ENCODE results near the gene MAP3K10.

Gene MAP3K10

DNA sequence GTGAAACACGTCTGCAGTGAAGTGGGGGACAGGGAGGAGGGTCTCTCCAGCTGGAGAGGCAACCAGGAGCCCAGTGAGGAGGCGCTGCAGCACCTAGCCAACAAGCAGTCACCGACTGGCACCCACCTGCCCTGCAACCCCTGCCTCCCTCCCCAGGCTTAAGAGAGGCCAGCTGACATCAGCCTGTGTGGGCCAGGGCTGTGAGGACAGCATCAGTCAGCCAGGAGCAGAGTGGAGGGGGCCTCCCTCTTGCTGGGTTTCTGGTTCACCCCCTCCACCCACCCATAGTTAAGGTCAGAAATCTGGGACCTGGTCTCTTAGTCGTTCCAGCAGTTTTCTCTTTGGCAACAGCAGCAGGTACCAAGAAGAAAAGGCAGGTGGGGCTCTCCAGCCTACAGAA is 60.8 kb downstream of the MAP3K10 start:
- no peak for DNase-seq

- no peak for DNase-seq
These were observed 61.2 kb downstream of the MAP3K10 start for GRCh38 chr19:40252395-40252794.

- no peak for DNase-seq
These were observed 62.4 kb downstream of the MAP3K10 start for GRCh38 chr19:40253611-40254092.

- no peak for DNase-seq
These were observed 63.6 kb downstream of the MAP3K10 start for GRCh38 chr19:40254714-40255418.

DNA sequence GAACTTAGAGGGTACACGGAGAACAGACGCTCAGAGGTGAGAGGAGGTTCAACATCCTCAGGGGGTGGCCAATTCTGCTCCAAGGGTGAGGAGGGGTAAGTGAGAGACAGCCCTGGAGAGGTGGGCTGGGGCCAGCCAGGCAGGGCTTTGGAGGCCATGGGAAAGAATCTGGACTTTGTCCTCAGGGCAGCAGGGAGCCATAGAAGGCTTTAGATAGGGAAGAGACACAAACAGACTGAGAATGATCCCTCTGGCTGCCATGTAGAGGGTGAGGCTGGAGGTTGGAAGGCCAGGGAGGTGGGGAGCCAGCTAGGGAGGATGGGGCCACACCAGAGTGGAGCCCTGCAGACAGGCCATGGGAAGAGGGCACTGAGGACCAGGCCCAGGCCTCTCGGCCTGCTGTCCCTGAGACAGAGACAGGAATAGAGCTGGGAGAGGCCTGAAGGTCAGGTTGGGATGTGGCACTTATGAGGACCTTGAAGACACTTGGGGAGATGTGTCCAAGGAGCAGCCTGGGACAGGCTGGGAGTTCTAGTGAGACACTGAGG is 64.5 kb downstream of the MAP3K10 start:
- no peak for DNase-seq

DNA sequence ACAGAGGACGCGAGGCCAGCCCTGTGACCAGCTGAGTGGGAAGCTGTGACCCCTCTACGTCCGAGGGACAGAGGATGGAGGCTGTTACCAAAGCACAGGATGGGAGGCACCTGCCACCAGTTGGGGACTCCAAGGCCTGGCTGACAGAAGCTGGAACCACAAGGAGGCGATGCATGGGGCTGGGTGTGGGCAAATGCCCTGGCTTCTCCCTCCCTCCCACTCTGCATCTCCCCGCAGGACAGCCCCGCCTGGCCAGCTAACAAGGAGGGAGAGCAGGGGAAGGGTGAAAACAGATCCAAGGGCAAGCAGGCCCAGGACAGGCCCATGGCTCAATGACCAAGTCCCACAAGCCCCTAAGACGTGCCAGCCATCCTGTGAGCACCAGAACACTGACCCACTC is 65.3 kb downstream of the MAP3K10 start:
- DNase-seq: no peak

DNA sequence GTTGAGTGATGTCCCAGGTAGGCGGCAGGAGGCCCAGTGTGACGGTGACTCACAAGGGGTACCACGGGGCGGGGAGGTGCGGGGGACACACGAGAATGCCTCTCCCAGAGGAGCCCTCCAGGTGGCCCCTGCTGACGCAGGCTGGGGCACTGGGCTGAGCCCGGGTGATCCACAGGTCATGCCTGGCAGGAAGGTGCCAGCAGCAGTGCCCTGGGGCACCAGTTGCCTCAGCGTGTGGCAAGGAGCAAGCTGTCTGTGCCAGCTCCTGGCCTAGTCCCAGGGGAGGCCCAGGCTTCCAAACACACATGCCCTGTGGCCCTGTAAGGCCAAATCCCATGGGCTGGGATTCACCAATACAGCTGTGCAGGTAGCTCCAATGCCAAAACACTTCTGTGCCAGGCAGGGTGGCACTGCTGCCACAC is 65.9 kb downstream of the MAP3K10 start:
- DNase-seq: no peak

GRCh38 chr19:40261631-40262030 is 70.4 kb downstream of the MAP3K10 start:
- DNase-seq: no peak

DNA sequence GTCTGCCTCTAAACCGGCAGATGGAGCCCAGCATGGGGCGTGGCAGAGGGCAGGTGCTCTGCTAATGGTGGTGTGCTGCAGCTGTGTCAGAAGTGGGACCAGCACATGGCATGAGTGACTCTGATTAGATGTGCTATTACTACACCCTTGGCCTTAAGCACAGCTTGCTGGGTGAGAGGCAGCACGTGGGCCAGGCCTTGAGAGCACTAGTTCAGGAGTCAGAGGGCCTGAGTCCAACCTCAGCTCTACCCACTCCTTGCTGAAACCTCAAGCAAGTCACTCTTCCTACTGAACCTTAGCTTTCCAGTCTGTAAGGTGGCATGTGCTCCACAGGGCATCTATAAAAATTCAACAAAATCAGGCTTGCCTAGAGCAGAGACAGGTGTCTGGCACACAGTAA is 71.2 kb downstream of the MAP3K10 start:
- no peak for DNase-seq

- DNase-seq: no peak
These were observed 72.5 kb downstream of the MAP3K10 start for GRCh38 chr19:40263440-40264313.

- DNase-seq: no peak
These were observed 73.3 kb downstream of the MAP3K10 start for GRCh38 chr19:40264314-40265054.
